HCT116 (cell line): ENCODE data around the gene PXYLP1. TPM values are rescaled to one million over a fixed set of nuclear protein-coding genes. Genes with fewer than 3 reads are reported as not detected.

ENCODE experiments used
- ATAC-seq: fragments of 200-7000 bp; cut with Tn5 transposase; 2 replicates; pipeline ENCODE4 v1.9.1; 2020; ENCODE audit warnings: mild to moderate bottlenecking, moderate library complexity
- BruUV-seq: library from RNA; stranded (reverse); fragments of 400-500 nt; replicated peaks from 2 replicates; lab custom pipeline; 2021; lab: Mats Ljungman, UMichigan
- CTCF ChIA-PET: fragments of 300-600 bp; sonication (Branson Sonifier 250); formaldehyde crosslinking; loops from one replicate; lab custom pipeline; 2021; ENCODE audit warnings: antibody characterized with exemption; lab: Charles Lee
- POLR2A ChIA-PET: fragments of 300-600, 350-600 bp; sonication (Branson Sonifier 250); formaldehyde crosslinking; loops from one replicate; lab custom pipeline; 2021; ENCODE audit warnings: antibody characterized with exemption; lab: Charles Lee
- RAD21 ChIA-PET, 2 experiments: fragments of 300-600 bp; sonication (Branson Sonifier 250); formaldehyde crosslinking; loops; one replicate each; lab custom pipeline; 2023; ENCODE audit warnings: low total read pairs in 2 of 2; ENCODE audit not compliant: uncharacterized antibody in 2 of 2, unreplicated experiment in 2 of 2, low non-redundant PET in 1 of 2; lab: Charles Lee
- DNase-seq: peaks from one replicate; pipeline ENCODE4 v3.0.0-alpha.2; 2010; ENCODE audit warnings: low read depth, low spot score
- H2AFZ ChIP-seq: fragments of 200-600 bp; shearing (Covaris generic), sonication (generic); 2 replicates; pipeline ENCODE4 v1.6.1; 2017; ENCODE audit warnings: low read depth, mixed run types, mixed read lengths, antibody characterized with exemption, low read length; ENCODE audit not compliant: poor library complexity, severe bottlenecking
- H3K27ac ChIP-seq: 2 replicates; pipeline ENCODE4 v1.5.1; 2012; ENCODE audit warnings: low read depth, low read length
- H3K27me3 ChIP-seq: fragments of 200-600 bp; sonication (generic); 2 replicates; pipeline ENCODE4 v1.6.1; 2016; ENCODE audit warnings: mixed run types, low read length, mixed read lengths; ENCODE audit not compliant: insufficient read depth
- H3K36me3 ChIP-seq, 2 experiments: fragments of 200-500 bp in 1 of 2; fragments of 200-600 bp in 1 of 2; sonication (Bioruptor generic) in 1 of 2; sonication (generic) in 1 of 2; 2 replicates each; pipeline versions ENCODE4 v1.5.1 to v1.6.1; 2014 to 2016; ENCODE audit warnings: low read length in 2 of 2, inconsistent platforms in 1 of 2, mixed read lengths in 1 of 2, mixed run types in 1 of 2; ENCODE audit not compliant: insufficient read depth in 2 of 2, control insufficient read depth in 1 of 2
- H3K4me1 ChIP-seq, 2 experiments: fragments of 200-600 bp in 1 of 2; sonication (generic) in 1 of 2; 2 replicates each; pipeline versions ENCODE4 v1.5.1 to v1.6.1; 2012 to 2017; ENCODE audit warnings: low read length in 2 of 2, inconsistent platforms in 1 of 2, mild to moderate bottlenecking in 1 of 2, mixed read lengths in 1 of 2, mixed run types in 1 of 2, moderate library complexity in 1 of 2; ENCODE audit not compliant: insufficient read depth in 2 of 2, control insufficient read depth in 1 of 2
- H3K4me2 ChIP-seq: fragments of 200-600 bp; sonication (generic); 2 replicates; pipeline ENCODE4 v1.6.1; 2017; ENCODE audit warnings: mixed run types, low read length, mixed read lengths
- H3K4me3 ChIP-seq, 2 experiments: fragments of 200-600 bp in 1 of 2; sonication (generic) in 1 of 2; replicated peaks in 1 of 2; 2 replicates each; pipeline ENCODE4 v1.5.1; 2011 to 2016; ENCODE audit warnings: low read length in 2 of 2, control low read depth in 1 of 2, low read depth in 1 of 2, mild to moderate bottlenecking in 1 of 2, mixed read lengths in 1 of 2, mixed run types in 1 of 2
- H3K79me2 ChIP-seq: fragments of 200-600 bp; sonication (generic); 2 replicates; pipeline ENCODE4 v1.6.1; 2017; ENCODE audit warnings: mild to moderate bottlenecking, mixed run types, low read length, moderate library complexity, mixed read lengths; ENCODE audit not compliant: insufficient read depth
- H3K9ac ChIP-seq: fragments of 200-600 bp; sonication (generic); 2 replicates; pipeline ENCODE4 v1.6.1; 2016; ENCODE audit warnings: low read length, mixed read lengths
- H3K9me2 ChIP-seq: fragments of 200-600 bp; sonication (generic), shearing (Covaris generic); 2 replicates; pipeline ENCODE4 v1.6.1; 2017; ENCODE audit warnings: mixed run types, mild to moderate bottlenecking, moderate library complexity; ENCODE audit not compliant: insufficient read depth
- H3K9me3 ChIP-seq, 2 experiments: fragments of 200-500 bp in 1 of 2; fragments of 200-600 bp in 1 of 2; sonication (Bioruptor generic) in 1 of 2; sonication (generic) in 1 of 2; 2 replicates each; pipeline ENCODE4 v1.6.1; 2014 to 2017; ENCODE audit warnings: low read length in 2 of 2, mixed read lengths in 2 of 2, inconsistent platforms in 1 of 2, low read depth in 1 of 2, mild to moderate bottlenecking in 1 of 2, mixed run types in 1 of 2, moderate library complexity in 1 of 2; ENCODE audit not compliant: control insufficient read depth in 1 of 2, insufficient read depth in 1 of 2
- H4K20me1 ChIP-seq: fragments of 200-600 bp; sonication (generic), shearing (Covaris generic); 2 replicates; pipeline ENCODE4 v1.6.1; 2017; ENCODE audit warnings: mixed run types, mild to moderate bottlenecking, moderate library complexity; ENCODE audit not compliant: insufficient read depth
- CEBPB ChIP-seq: IDR thresholded peaks from 2 replicates; pipeline ENCODE4 v1.6.1; 2012; ENCODE audit warnings: low read depth
- ELF1 ChIP-seq: IDR thresholded peaks from 2 replicates; pipeline ENCODE4 v1.6.1; 2012; ENCODE audit warnings: low read depth, borderline replicate concordance
- EZH2 ChIP-seq: fragments of 200-600 bp; sonication (generic); IDR thresholded peaks from 2 replicates; pipeline ENCODE4 v1.6.1; 2017; ENCODE audit warnings: antibody characterized with exemption, mixed run types
- POLR2AphosphoS5 ChIP-seq: IDR thresholded peaks from 2 replicates; pipeline ENCODE4 v1.6.1; 2011; ENCODE audit warnings: mild to moderate bottlenecking, low read depth, low read length, moderate library complexity
- SRF ChIP-seq: IDR thresholded peaks from 2 replicates; pipeline ENCODE4 v1.6.1; 2012; ENCODE audit warnings: low read depth
- TCF7L2 ChIP-seq: IDR thresholded peaks from 2 replicates; pipeline ENCODE4 v1.7.0; 2011; ENCODE audit warnings: borderline replicate concordance, inconsistent platforms; ENCODE audit not compliant: insufficient read depth, insufficient read length; ENCODE audit errors: extremely low read depth
- ZFX ChIP-seq: fragments of 450-650 bp; IDR thresholded peaks from 2 replicates; pipeline ENCODE4 v1.6.1; 2017
- ZNF274 ChIP-seq: fragments of 200-500 bp; sonication (Bioruptor generic); IDR thresholded peaks from 2 replicates; pipeline ENCODE4 v1.6.1; 2014; ENCODE audit warnings: mild to moderate bottlenecking, low read depth, low read length, inconsistent platforms
- intact Hi-C: fragments of 100-400 bp; cut with micrococcal nuclease; formaldehyde crosslinking; loops from 2 replicates; pipeline ENCODE4 v1.10.0; 2022
- total RNA-seq: library from RNA; stranded (reverse); gene quantifications from one replicate; pipeline ENCODE4 v1.2.1, GENCODE V29; 2021; ENCODE audit not compliant: unreplicated experiment
- TF ChIP-seq, protein P1 (sequence below): IDR thresholded peaks from 2 replicates; pipeline ENCODE4 v1.6.1; 2012
- TF ChIP-seq, protein P2 (sequence below), 3 experiments: fragments of 200-600 bp in 1 of 3; sonication (generic) in 1 of 3; IDR thresholded peaks in 2 of 3; conservative IDR thresholded peaks in 1 of 3; 2 replicates each; pipeline ENCODE4 v1.5.1; 2012 to 2017; ENCODE audit warnings: low read depth in 2 of 3, low read length in 2 of 3, antibody characterized with exemption in 1 of 3, borderline replicate concordance in 1 of 3, control low read depth in 1 of 3, mild to moderate bottlenecking in 1 of 3, mixed read lengths in 1 of 3, mixed run types in 1 of 3, moderate library complexity in 1 of 3; ENCODE audit not compliant: insufficient read depth in 1 of 3
- TF ChIP-seq, protein P3 (sequence below): IDR thresholded peaks from 2 replicates; pipeline ENCODE4 v1.6.1; 2012; ENCODE audit warnings: low read depth

Gene PXYLP1
- total RNA-seq, 1 experiment from 2014 or later, result 15.3 TPM

DNA sequence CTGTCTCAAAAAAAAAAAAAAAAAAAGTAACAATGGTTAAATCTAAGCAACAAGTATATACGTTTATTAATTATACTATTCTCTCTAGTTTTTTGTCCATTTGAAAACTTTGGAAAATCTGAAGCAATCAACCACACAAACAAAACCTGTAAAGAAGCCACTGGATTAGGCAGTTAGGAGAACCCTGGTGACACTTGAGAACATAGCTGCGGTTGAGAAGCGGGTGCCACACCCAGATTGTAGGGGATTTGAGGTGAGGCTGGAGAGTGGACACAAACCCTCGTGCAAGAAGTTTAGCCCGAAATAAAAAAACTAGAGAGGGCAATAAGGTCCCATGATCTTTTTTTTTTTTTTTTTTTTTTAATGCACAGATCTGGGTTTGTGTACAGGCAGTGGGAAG, 110.8 kb downstream of the PXYLP1 start:
- TF ChIP-seq, protein P1, sequence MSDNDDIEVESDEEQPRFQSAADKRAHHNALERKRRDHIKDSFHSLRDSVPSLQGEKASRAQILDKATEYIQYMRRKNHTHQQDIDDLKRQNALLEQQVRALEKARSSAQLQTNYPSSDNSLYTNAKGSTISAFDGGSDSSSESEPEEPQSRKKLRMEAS, result no peak
- TF ChIP-seq POLR2AphosphoS5 (no peak), ZFX (no peak), ELF1 (no peak), TCF7L2 (no peak), EZH2 (no peak), SRF (no peak), ZNF274 (no peak), CEBPB (no peak)
- TF ChIP-seq, protein P2, sequence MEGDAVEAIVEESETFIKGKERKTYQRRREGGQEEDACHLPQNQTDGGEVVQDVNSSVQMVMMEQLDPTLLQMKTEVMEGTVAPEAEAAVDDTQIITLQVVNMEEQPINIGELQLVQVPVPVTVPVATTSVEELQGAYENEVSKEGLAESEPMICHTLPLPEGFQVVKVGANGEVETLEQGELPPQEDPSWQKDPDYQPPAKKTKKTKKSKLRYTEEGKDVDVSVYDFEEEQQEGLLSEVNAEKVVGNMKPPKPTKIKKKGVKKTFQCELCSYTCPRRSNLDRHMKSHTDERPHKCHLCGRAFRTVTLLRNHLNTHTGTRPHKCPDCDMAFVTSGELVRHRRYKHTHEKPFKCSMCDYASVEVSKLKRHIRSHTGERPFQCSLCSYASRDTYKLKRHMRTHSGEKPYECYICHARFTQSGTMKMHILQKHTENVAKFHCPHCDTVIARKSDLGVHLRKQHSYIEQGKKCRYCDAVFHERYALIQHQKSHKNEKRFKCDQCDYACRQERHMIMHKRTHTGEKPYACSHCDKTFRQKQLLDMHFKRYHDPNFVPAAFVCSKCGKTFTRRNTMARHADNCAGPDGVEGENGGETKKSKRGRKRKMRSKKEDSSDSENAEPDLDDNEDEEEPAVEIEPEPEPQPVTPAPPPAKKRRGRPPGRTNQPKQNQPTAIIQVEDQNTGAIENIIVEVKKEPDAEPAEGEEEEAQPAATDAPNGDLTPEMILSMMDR (IDR thresholded peaks at IDR 0.05 in 2 of 3, conservative IDR thresholded peaks at IDR 0.05 in 1 of 3; ENCODE audit: borderline replicate concordance in 1 of 3, insufficient read depth in 1 of 3, low read depth in 2 of 3, low read length in 2 of 3), result no peak
- TF ChIP-seq, protein P3, sequence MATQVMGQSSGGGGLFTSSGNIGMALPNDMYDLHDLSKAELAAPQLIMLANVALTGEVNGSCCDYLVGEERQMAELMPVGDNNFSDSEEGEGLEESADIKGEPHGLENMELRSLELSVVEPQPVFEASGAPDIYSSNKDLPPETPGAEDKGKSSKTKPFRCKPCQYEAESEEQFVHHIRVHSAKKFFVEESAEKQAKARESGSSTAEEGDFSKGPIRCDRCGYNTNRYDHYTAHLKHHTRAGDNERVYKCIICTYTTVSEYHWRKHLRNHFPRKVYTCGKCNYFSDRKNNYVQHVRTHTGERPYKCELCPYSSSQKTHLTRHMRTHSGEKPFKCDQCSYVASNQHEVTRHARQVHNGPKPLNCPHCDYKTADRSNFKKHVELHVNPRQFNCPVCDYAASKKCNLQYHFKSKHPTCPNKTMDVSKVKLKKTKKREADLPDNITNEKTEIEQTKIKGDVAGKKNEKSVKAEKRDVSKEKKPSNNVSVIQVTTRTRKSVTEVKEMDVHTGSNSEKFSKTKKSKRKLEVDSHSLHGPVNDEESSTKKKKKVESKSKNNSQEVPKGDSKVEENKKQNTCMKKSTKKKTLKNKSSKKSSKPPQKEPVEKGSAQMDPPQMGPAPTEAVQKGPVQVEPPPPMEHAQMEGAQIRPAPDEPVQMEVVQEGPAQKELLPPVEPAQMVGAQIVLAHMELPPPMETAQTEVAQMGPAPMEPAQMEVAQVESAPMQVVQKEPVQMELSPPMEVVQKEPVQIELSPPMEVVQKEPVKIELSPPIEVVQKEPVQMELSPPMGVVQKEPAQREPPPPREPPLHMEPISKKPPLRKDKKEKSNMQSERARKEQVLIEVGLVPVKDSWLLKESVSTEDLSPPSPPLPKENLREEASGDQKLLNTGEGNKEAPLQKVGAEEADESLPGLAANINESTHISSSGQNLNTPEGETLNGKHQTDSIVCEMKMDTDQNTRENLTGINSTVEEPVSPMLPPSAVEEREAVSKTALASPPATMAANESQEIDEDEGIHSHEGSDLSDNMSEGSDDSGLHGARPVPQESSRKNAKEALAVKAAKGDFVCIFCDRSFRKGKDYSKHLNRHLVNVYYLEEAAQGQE, result no peak
- Histone ChIP-seq H3K9me3 (no peaks in the 10 kb centered on the region), H3K4me1 (no peaks in the 10 kb centered on the region), H3K27ac (no peak overlapping the region), H3K9me2 (no peaks in the 10 kb centered on the region), H3K79me2 (no peaks in the 10 kb centered on the region), H2AFZ (no peak overlapping the region), H3K4me2 (no peak overlapping the region), H3K4me3 (no peak overlapping the region), H4K20me1 (no peaks in the 10 kb centered on the region), H3K9ac (no peak overlapping the region), H3K36me3 (no peaks in the 10 kb centered on the region), H3K27me3 (no peaks in the 10 kb centered on the region)
- no peak for ATAC-seq
- ChIA-PET CTCF (no interaction called here), POLR2A (no interaction called here), RAD21 (no interaction called here)
- BruUV-seq, result no TSS peak
- no peak for DNase-seq
- intact Hi-C loops, result no loop called here
